Right atrium auricular region (tissue), 2 donors: Measurements from ENCODE around the gene SULT1C4. TPM values are rescaled to one million over a fixed set of nuclear protein-coding genes. Genes with fewer than 3 reads are reported as not detected.

Experiments used
- DNase-seq: peaks from one replicate; pipeline ENCODE4 v3.0.0-alpha.2; 2019; ENCODE audit warnings: low spot score
- H3K27ac ChIP-seq, 2 donors: fragments of 200-600 bp; sonication (generic); 1 replicate in 1 of 2; 2 replicates in 1 of 2; pipeline ENCODE4 v1.5.1; 2016 to 2019
- H3K27me3 ChIP-seq, 2 donors: fragments of 200-600 bp; sonication (generic); one replicate each; pipeline versions ENCODE4 v1.5.1 to v1.6.0; 2017 to 2019
- H3K36me3 ChIP-seq: fragments of 200-600 bp; sonication (generic); one replicate; pipeline ENCODE4 v1.5.1; 2016
- H3K4me1 ChIP-seq, 2 donors: fragments of 200-600 bp; sonication (generic); one replicate each; pipeline versions ENCODE4 v1.5.1 to v1.6.0; 2017 to 2019
- H3K4me3 ChIP-seq, 2 donors: fragments of 200-600 bp; sonication (generic); 1 replicate in 1 of 2; 2 replicates in 1 of 2; pipeline ENCODE4 v1.5.1; 2017 to 2019; ENCODE audit warnings: mild to moderate bottlenecking in 1 of 2, moderate library complexity in 1 of 2
- H3K9me3 ChIP-seq, 2 donors: fragments of 200-600 bp; sonication (generic); one replicate each; pipeline ENCODE4 v1.5.1; 2019
- CTCF ChIP-seq, 2 donors: fragments of 200-600 bp; sonication (generic); IDR thresholded peaks; one replicate each; pipeline ENCODE4 v1.5.1; 2019; ENCODE audit warnings: antibody characterized with exemption in 2 of 2
- total RNA-seq, 2 donors: library from RNA; depleted of rRNA; stranded (reverse); fragments of >200 nt; gene quantifications; one replicate each; pipeline ENCODE4 v1.1.0, GENCODE V29; 2016

SULT1C4 gene
- total RNA-seq, 2 donors from 2014 or later, result 9.8 to 16.0 TPM

- Histone ChIP-seq H3K4me3 (no peak overlapping the region), H3K27ac (peak overlapping the region; percentile 86 to 92), H3K9me3 (no peaks in the 10 kb centered on the region), H3K27me3 (no peaks in the 10 kb centered on the region), H3K4me1 (peaks cover 0 to 24% of the 10 kb centered on the region in 2 donors), H3K36me3 (no peaks in the 10 kb centered on the region)
- no peak for TF ChIP-seq CTCF (IDR thresholded peaks at IDR 0.05)
- DNase-seq, result no peak
Observed at GRCh38 chr2:108376774-108377173, 980 bp upstream of the SULT1C4 start.

DNA sequence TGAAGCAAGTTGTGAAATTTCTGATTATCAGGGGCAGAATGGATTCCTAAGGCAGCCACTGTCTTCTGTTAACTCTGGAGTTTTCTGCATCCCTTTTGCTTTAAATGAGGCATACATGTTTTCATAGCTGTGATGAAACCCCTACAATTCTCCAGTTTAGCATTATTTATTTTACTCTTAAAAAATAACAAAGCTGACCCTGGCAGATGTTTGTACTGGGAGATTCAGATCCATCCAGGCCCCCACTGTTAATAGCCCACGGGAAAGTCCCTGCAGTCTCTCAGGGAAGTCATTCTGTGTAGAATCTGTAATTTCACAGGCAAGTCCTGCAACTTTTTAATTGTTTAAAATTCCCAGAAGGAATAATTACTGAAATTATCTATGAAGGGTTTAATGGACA, 353 bp upstream of the SULT1C4 start:
- no peaks in the 10 kb centered on the region for H3K9me3 ChIP-seq
- H3K27ac ChIP-seq, result peak overlapping the region; percentile 86 to 92
- peaks cover 0 to 24% of the 10 kb centered on the region in 2 donors for H3K4me1 ChIP-seq
- no peak for TF ChIP-seq CTCF (IDR thresholded peaks at IDR 0.05)
- no peaks in the 10 kb centered on the region for H3K36me3 ChIP-seq
- H3K27me3 ChIP-seq, result no peaks in the 10 kb centered on the region
- DNase-seq, result no peak
- peak overlapping the region; percentile 51 to 56 for H3K4me3 ChIP-seq

- Histone ChIP-seq H3K9me3 (no peaks in the 10 kb centered on the region), H3K27ac (peak overlapping the region; percentile 86 to 92), H3K4me3 (peak overlapping the region; percentile 51 to 56), H3K36me3 (no peaks in the 10 kb centered on the region), H3K27me3 (no peaks in the 10 kb centered on the region), H3K4me1 (peaks cover 0 to 24% of the 10 kb centered on the region in 2 donors)
- TF ChIP-seq CTCF (IDR thresholded peaks at IDR 0.05), result no peak
- no peak for DNase-seq
Observed at GRCh38 chr2:108378851-108379250, 1.1 kb downstream of the SULT1C4 start.

DNA sequence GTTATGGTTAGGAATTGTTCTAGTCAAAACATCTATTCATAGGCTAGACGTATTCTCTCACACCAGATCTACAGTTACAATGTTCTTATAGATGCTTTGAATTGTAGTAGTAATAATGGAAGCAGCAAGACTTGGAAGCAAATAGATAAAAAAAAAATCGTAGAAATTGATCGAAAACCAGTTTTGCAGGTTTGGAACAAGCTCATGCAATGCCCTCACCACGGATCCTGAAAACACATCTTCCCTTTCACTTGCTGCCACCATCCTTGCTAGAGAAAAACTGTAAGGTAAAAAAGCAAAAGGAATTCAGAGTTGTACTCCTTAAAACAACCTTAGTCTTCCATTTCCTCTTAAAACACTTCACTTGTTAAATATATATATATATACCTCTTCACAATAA, 4.4 kb downstream of the SULT1C4 start:
- H3K36me3 ChIP-seq, result peaks cover 10% of the 10 kb centered on the region
- H3K9me3 ChIP-seq, result no peaks in the 10 kb centered on the region
- no peak for DNase-seq
- no peak overlapping the region for H3K4me3 ChIP-seq
- H3K27ac ChIP-seq, result no peak overlapping the region
- H3K4me1 ChIP-seq, result peaks cover 0 to 19% of the 10 kb centered on the region in 2 donors
- no peak for TF ChIP-seq CTCF (IDR thresholded peaks at IDR 0.05)
- no peaks in the 10 kb centered on the region for H3K27me3 ChIP-seq

DNA sequence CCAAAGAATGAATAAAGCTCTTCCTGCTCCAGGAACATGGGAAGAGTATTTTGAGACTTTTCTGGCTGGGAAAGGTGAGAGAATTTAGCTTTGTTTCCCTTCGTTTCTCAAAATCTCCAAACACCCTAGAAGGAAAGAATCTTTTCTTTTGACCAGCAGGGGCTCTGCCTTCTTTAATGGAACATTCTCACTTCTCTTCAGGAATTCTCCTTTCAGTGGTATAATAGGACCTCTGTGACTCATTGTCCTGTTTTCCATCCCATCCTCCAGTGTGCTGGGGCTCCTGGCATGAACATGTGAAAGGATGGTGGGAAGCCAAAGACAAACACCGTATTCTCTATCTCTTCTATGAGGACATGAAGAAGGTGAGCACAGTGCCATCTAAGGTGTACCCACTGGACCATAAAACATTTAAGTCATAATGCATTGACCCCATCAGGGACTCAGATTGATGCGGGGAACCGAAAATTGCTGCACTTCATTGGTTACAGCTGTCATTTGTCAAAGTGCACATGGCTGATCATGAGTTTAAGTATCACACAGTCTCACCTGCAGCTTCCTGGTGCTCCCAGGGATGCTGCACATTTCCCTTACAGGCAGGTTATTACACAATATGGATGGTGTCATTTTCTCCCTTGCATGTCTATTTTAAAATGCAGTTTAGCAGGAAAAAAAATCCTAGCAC, 5.5 kb downstream of the SULT1C4 start:
- Histone ChIP-seq H3K36me3 (peaks cover 10% of the 10 kb centered on the region), H3K4me1 (peaks cover 0 to 8% of the 10 kb centered on the region in 2 donors)
- no peak for DNase-seq

More for the DNA sequence above, 5.5 kb downstream of the SULT1C4 start:
- Histone ChIP-seq H3K27me3 (no peaks in the 10 kb centered on the region), H3K4me3 (no peak overlapping the region), H3K9me3 (no peaks in the 10 kb centered on the region), H3K27ac (no peak overlapping the region)
- TF ChIP-seq CTCF (IDR thresholded peaks at IDR 0.05), result no peak
